GM10248 (cell line): ENCODE data around the gene MUC5AC.
"Not testable (repeated sequence)": the region's sequence is repeated elsewhere in the genome, so short reads cannot be mapped to it uniquely, and the experiment has no call there.

Source experiments
- CTCF ChIA-PET: fragments of 300-600 bp; sonication (Branson Sonifier 250); formaldehyde crosslinking; extraction: SDS; loops from one replicate; lab custom pipeline; 2021; ENCODE audit warnings: antibody characterized with exemption; lab: Yijun Ruan, JAX
- POLR2A ChIA-PET: fragments of 350-650 bp; sonication (Branson Sonifier 250); formaldehyde crosslinking; extraction: SDS; loops from one replicate; lab custom pipeline; 2020; ENCODE audit warnings: antibody characterized with exemption; lab: Yijun Ruan, JAX
- DNase-seq: peaks from one replicate; pipeline ENCODE4 v3.0.0; 2012; ENCODE audit errors: extremely low spot score
- CTCF ChIP-seq: IDR thresholded peaks from 2 replicates; pipeline ENCODE4 v1.5.1; 2012; ENCODE audit warnings: mild to moderate bottlenecking, low read depth; ENCODE audit errors: extremely low read depth, missing control alignments, control extremely low read depth

MUC5AC gene

GRCh38 chr11:1157341-1157644, 460 bp upstream of the MUC5AC start:
- no peak for TF ChIP-seq CTCF
- POLR2A ChIA-PET = no interaction called here
- CTCF ChIA-PET = no interaction called here
- no peak for DNase-seq

GRCh38 chr11:1158681-1159487, 1.1 kb downstream of the MUC5AC start:
- CTCF ChIA-PET = no interaction called here
- POLR2A ChIA-PET = no interaction called here
- no peak for TF ChIP-seq CTCF
- peak; percentile 8 for DNase-seq

- POLR2A ChIA-PET, DNase-seq, CTCF ChIA-PET: not testable (repeated sequence)
Observed at GRCh38 chr11:1159488-1160220, 1.9 kb downstream of the MUC5AC start.

- no peak for TF ChIP-seq CTCF
- ChIA-PET CTCF (no interaction called here), POLR2A (no interaction called here)
- peak; percentile 16 for DNase-seq
Observed at GRCh38 chr11:1160231-1161101, 2.7 kb downstream of the MUC5AC start.

GRCh38 chr11:1161410-1162137, 3.8 kb downstream of the MUC5AC start:
- DNase-seq = peak; percentile 9
- TF ChIP-seq CTCF = no peak
- POLR2A ChIA-PET = no interaction called here
- CTCF ChIA-PET = no interaction called here

- CTCF ChIA-PET = no interaction called here
- TF ChIP-seq CTCF = no peak
- DNase-seq = no peak
- POLR2A ChIA-PET = no interaction called here
Observed at GRCh38 chr11:1162138-1162475, 4.4 kb downstream of the MUC5AC start.
